ENCODE measurements around the gene LYPD1. TPM values are rescaled to one million over a fixed set of nuclear protein-coding genes. Genes with fewer than 3 reads are reported as not detected.

Gene LYPD1
- total and polyA plus RNA-seq, 4 donors, result 0.17 to 0.65 (median 0.46) TPM

DNA sequence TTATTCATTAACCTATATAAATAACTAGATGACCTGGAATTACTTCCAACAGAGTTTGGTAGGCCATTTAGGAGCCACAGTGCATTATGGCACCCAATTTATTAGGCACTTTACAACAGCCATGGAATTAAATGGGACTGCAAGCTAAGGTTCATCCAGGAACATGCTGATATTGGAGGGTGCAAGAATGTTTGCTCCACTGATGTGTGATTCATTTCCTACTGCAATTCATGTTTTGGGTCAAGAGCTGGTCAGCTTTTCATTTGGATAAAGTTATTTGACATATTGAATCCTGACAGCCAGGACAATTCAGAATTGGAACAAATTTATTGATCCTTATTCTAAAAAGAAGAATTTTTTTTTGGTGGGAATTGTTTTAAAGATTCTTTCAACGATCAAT is 11.8 kb upstream of the LYPD1 start:
- Histone ChIP-seq H3K9ac (ENCODE audit: low read depth in 1 of 2, low read length in 2 of 2) (no peak overlapping the region), H3K27me3 (ENCODE audit: control insufficient read depth in 4 of 4, insufficient read depth in 4 of 4, low read length in 3 of 4) (no peaks in the 10 kb centered on the region), H3K9me3 (ENCODE audit: control insufficient read depth in 4 of 4, low read length in 3 of 4) (no peaks in the 10 kb centered on the region), H3K36me3 (ENCODE audit: control insufficient read depth in 4 of 4, insufficient read depth in 3 of 4, low read depth in 1 of 4, low read length in 3 of 4) (no peaks in the 10 kb centered on the region), H3K4me1 (ENCODE audit: control insufficient read depth in 4 of 4, insufficient read depth in 4 of 4, low read length in 3 of 4) (no peaks in the 10 kb centered on the region), H3K4me3 (ENCODE audit: low read depth in 1 of 3, low read length in 3 of 3) (no peak overlapping the region), H3K27ac (ENCODE audit: low read depth in 1 of 2, low read length in 2 of 2) (no peak overlapping the region)
- TF ChIP-seq HNF4G (IDR thresholded peaks at IDR 0.05) (no peak), EGR1 (IDR thresholded peaks at IDR 0.05; ENCODE audit: low read depth in 2 of 2) (no peak), RXRA (IDR thresholded peaks at IDR 0.05) (no peak), TAF1 (conservative IDR thresholded peaks at IDR 0.05) (no peak), FOXA1 (IDR thresholded peaks at IDR 0.05) (no peak), HNF4A (conservative IDR thresholded peaks at IDR 0.05) (no peak)
- TF ChIP-seq, protein P1, sequence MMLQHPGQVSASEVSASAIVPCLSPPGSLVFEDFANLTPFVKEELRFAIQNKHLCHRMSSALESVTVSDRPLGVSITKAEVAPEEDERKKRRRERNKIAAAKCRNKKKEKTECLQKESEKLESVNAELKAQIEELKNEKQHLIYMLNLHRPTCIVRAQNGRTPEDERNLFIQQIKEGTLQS (IDR thresholded peaks at IDR 0.05), result no peak
- WGBS, result 97% methylated on average over 1 of the region's 1 CpG
- DNase-seq (ENCODE audit: low spot score), result no peak

DNA sequence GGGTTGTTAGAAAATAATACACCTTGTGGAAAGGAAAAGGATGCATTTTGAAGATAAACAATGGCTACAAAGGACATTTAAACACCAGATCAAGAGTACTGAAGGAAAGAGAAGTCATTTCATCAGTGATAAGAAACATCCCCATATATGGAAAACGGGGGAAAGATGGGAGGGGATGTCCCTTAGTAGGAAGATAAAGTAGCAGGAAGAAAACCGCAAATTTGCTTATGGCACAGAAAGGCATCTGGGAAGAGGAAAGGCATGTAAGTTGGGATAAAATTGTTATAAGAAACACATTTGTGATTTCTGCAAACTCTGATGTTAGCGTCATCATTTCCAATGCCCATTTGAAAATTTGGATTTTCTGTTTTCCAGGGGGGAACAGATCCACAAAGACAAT is 10.5 kb upstream of the LYPD1 start:
- H3K4me1 ChIP-seq (ENCODE audit: control insufficient read depth in 4 of 4, insufficient read depth in 4 of 4, low read length in 3 of 4), result no peaks in the 10 kb centered on the region
- no peak for DNase-seq (ENCODE audit: low spot score)
- H3K27me3 ChIP-seq (ENCODE audit: control insufficient read depth in 4 of 4, insufficient read depth in 4 of 4, low read length in 3 of 4), result no peaks in the 10 kb centered on the region
- 87% methylated on average over 3 of the region's 3 CpGs for WGBS
- no peaks in the 10 kb centered on the region for H3K9me3 ChIP-seq (ENCODE audit: control insufficient read depth in 4 of 4, low read length in 3 of 4)
- no peaks in the 10 kb centered on the region for H3K36me3 ChIP-seq (ENCODE audit: control insufficient read depth in 4 of 4, insufficient read depth in 3 of 4, low read depth in 1 of 4, low read length in 3 of 4)
- no peak overlapping the region for H3K27ac ChIP-seq (ENCODE audit: low read depth in 1 of 2, low read length in 2 of 2)
- H3K9ac ChIP-seq (ENCODE audit: low read depth in 1 of 2, low read length in 2 of 2), result no peak overlapping the region
- no peak for TF ChIP-seq SP1 (IDR thresholded peaks at IDR 0.05)
- no peak for TF ChIP-seq EGR1 (IDR thresholded peaks at IDR 0.05; ENCODE audit: low read depth in 2 of 2)
- no peak for TF ChIP-seq YY1 (IDR thresholded peaks at IDR 0.05)
- no peak for TF ChIP-seq RXRA (IDR thresholded peaks at IDR 0.05)
- TF ChIP-seq, protein P1 (IDR thresholded peaks at IDR 0.05), result no peak
- TF ChIP-seq, protein P2, sequence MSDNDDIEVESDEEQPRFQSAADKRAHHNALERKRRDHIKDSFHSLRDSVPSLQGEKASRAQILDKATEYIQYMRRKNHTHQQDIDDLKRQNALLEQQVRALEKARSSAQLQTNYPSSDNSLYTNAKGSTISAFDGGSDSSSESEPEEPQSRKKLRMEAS (IDR thresholded peaks at IDR 0.05), result no peak
- no peak for TF ChIP-seq NR2F2 (IDR thresholded peaks at IDR 0.05)
- TF ChIP-seq, protein P3, sequence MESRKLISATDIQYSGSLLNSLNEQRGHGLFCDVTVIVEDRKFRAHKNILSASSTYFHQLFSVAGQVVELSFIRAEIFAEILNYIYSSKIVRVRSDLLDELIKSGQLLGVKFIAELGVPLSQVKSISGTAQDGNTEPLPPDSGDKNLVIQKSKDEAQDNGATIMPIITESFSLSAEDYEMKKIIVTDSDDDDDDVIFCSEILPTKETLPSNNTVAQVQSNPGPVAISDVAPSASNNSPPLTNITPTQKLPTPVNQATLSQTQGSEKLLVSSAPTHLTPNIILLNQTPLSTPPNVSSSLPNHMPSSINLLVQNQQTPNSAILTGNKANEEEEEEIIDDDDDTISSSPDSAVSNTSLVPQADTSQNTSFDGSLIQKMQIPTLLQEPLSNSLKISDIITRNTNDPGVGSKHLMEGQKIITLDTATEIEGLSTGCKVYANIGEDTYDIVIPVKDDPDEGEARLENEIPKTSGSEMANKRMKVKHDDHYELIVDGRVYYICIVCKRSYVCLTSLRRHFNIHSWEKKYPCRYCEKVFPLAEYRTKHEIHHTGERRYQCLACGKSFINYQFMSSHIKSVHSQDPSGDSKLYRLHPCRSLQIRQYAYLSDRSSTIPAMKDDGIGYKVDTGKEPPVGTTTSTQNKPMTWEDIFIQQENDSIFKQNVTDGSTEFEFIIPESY (IDR thresholded peaks at IDR 0.05), result no peak
- TF ChIP-seq, protein P4, sequence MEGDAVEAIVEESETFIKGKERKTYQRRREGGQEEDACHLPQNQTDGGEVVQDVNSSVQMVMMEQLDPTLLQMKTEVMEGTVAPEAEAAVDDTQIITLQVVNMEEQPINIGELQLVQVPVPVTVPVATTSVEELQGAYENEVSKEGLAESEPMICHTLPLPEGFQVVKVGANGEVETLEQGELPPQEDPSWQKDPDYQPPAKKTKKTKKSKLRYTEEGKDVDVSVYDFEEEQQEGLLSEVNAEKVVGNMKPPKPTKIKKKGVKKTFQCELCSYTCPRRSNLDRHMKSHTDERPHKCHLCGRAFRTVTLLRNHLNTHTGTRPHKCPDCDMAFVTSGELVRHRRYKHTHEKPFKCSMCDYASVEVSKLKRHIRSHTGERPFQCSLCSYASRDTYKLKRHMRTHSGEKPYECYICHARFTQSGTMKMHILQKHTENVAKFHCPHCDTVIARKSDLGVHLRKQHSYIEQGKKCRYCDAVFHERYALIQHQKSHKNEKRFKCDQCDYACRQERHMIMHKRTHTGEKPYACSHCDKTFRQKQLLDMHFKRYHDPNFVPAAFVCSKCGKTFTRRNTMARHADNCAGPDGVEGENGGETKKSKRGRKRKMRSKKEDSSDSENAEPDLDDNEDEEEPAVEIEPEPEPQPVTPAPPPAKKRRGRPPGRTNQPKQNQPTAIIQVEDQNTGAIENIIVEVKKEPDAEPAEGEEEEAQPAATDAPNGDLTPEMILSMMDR (IDR thresholded peaks at IDR 0.05; ENCODE audit: low read depth, low read length, missing input control), result no peak
- TF ChIP-seq FOXA2 (IDR thresholded peaks at IDR 0.05), result no peak
- TF ChIP-seq, protein P5, sequence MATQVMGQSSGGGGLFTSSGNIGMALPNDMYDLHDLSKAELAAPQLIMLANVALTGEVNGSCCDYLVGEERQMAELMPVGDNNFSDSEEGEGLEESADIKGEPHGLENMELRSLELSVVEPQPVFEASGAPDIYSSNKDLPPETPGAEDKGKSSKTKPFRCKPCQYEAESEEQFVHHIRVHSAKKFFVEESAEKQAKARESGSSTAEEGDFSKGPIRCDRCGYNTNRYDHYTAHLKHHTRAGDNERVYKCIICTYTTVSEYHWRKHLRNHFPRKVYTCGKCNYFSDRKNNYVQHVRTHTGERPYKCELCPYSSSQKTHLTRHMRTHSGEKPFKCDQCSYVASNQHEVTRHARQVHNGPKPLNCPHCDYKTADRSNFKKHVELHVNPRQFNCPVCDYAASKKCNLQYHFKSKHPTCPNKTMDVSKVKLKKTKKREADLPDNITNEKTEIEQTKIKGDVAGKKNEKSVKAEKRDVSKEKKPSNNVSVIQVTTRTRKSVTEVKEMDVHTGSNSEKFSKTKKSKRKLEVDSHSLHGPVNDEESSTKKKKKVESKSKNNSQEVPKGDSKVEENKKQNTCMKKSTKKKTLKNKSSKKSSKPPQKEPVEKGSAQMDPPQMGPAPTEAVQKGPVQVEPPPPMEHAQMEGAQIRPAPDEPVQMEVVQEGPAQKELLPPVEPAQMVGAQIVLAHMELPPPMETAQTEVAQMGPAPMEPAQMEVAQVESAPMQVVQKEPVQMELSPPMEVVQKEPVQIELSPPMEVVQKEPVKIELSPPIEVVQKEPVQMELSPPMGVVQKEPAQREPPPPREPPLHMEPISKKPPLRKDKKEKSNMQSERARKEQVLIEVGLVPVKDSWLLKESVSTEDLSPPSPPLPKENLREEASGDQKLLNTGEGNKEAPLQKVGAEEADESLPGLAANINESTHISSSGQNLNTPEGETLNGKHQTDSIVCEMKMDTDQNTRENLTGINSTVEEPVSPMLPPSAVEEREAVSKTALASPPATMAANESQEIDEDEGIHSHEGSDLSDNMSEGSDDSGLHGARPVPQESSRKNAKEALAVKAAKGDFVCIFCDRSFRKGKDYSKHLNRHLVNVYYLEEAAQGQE (IDR thresholded peaks at IDR 0.05), result no peak
- no peak for TF ChIP-seq TAF1 (conservative IDR thresholded peaks at IDR 0.05)
- TF ChIP-seq JUND (IDR thresholded peaks at IDR 0.05), result no peak
- TF ChIP-seq RAD21 (IDR thresholded peaks at IDR 0.05), result no peak
- TF ChIP-seq FOXA1 (IDR thresholded peaks at IDR 0.05), result no peak
- no peak for TF ChIP-seq HNF4A (conservative IDR thresholded peaks at IDR 0.05)
- TF ChIP-seq HNF4G (IDR thresholded peaks at IDR 0.05), result no peak
- no peak overlapping the region for H3K4me3 ChIP-seq (ENCODE audit: low read depth in 1 of 3, low read length in 3 of 3)

All from liver (tissue), 9 donors.